ENCODE results near the gene SEC23A.
"Not testable (repeated sequence)": the region's sequence is repeated elsewhere in the genome, so short reads cannot be mapped to it uniquely, and the experiment has no call there.

SEC23A gene

GRCh38 chr14:39030209-39030608, 72.8 kb downstream of the SEC23A start:
- no peak for DNase-seq (ENCODE audit: low read depth)

- no peak for DNase-seq (ENCODE audit: low read depth)
These were observed 73.2 kb downstream of the SEC23A start for GRCh38 chr14:39029789-39030188.

GRCh38 chr14:39028620-39029019, 74.4 kb downstream of the SEC23A start:
- DNase-seq (ENCODE audit: low read depth): no peak

GRCh38 chr14:39025810-39026627, 77.0 kb downstream of the SEC23A start:
- DNase-seq (ENCODE audit: low read depth): no peak

GRCh38 chr14:39025250-39025809, 77.7 kb downstream of the SEC23A start:
- DNase-seq (ENCODE audit: low read depth): no peak

- DNase-seq (ENCODE audit: low read depth): no peak
These were observed 78.8 kb downstream of the SEC23A start for GRCh38 chr14:39023939-39024871.

- DNase-seq (ENCODE audit: low read depth): not testable (repeated sequence)
These were observed 85.7 kb downstream of the SEC23A start for GRCh38 chr14:39017096-39018016.

GRCh38 chr14:39016733-39017095, 86.3 kb downstream of the SEC23A start:
- no peak for DNase-seq (ENCODE audit: low read depth)

- DNase-seq (ENCODE audit: low read depth): no peak
These were observed 87.0 kb downstream of the SEC23A start for GRCh38 chr14:39015964-39016577.

- DNase-seq (ENCODE audit: low read depth): no peak
These were observed 87.6 kb downstream of the SEC23A start for GRCh38 chr14:39015360-39015961.

GRCh38 chr14:39014460-39014859, 88.6 kb downstream of the SEC23A start:
- no peak for DNase-seq (ENCODE audit: low read depth)

GRCh38 chr14:39008965-39009364, 94.1 kb downstream of the SEC23A start:
- DNase-seq (ENCODE audit: low read depth): not testable (repeated sequence)

- DNase-seq (ENCODE audit: low read depth): no peak
These were observed 96.2 kb downstream of the SEC23A start for GRCh38 chr14:39006721-39007410.

- DNase-seq (ENCODE audit: low read depth): no peak
These were observed 97.8 kb downstream of the SEC23A start for GRCh38 chr14:39005044-39005880.

GRCh38 chr14:38999949-39000348, 103.1 kb downstream of the SEC23A start:
- no peak for DNase-seq (ENCODE audit: low read depth)

GRCh38 chr14:38994731-38995130, 108.3 kb downstream of the SEC23A start:
- DNase-seq (ENCODE audit: low read depth): no peak

GRCh38 chr14:38993981-38994380, 109.1 kb downstream of the SEC23A start:
- no peak for DNase-seq (ENCODE audit: low read depth)

GRCh38 chr14:38992067-38992844, 110.8 kb downstream of the SEC23A start:
- DNase-seq (ENCODE audit: low read depth): no peak
